T follicular helper cell (primary cell): ENCODE measurements around the gene GAL3ST2.
"Not testable (repeated sequence)": the region's sequence is repeated elsewhere in the genome, so short reads cannot be mapped to it uniquely, and the experiment has no call there.

Source experiments
- DNase-seq: peaks from one replicate; pipeline ENCODE4 v3.0.0-alpha.2; 2020; ENCODE audit warnings: low read depth

GAL3ST2 gene

DNA sequence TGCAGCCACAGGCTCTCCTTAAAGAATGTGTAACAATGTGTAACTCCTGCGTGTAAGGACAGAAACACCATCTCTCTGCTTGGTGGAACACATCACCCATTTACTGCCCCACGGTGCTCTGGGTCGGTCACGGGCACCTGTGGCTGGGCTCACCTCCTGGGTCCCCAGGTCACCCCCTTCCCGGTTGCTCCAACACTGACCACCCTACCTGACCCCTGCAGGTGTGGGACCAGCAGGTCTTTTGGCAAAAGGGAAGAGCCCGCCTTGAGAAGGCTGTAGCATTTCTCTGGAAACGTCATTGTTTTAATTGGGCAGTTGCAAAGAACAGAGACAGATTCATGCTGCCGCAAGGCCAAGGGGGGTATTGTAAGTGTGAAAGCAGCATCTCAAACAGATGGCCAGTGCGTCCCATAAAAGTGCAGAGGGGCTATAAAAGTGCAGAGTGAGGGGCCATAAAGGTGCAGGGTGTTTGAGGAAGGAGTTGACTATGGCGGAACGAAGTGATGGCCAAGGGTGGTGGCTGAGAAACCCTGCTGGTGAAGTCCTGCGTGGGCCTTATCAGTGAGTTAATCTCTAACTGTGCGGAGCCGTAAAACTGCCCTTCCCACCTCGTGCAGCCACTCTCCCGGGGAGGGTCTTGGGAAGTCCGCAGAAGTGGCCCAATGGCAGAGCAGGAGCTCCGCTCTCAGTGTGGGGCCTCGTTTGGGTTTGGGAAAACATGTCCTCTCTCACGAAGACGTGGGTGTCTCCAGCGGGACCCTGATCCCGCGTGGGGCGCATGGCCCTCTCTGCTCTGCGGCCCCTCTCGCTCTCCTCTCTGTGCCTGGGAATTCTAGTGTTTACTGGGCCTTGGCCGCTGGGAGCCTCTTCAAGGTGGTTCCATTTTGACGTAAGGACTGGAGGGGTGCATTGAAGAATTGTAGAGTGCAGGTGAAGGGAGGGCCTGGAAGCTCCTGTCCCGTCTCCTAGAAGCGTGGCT, 18.7 kb downstream of the GAL3ST2 start:
- DNase-seq: no peak

DNA sequence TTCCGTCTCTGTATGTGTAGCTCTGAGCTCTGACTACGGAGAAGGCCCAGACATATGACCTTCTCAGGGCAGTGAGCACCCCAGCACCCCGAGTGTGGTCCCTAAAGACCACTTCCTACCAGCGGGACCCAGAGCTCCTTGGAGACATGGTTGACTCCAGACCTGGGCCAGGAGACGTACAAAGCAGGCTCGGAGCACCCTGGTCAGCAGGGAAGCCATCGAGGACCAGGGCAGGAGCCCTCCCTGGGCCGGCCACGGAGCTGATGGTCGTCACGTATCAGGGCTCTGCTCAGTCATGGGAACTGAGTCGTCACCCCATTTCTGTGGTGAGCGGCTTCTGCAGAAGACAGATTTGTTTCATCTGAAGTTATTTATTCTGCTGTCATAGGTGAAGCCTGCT, 19.6 kb downstream of the GAL3ST2 start:
- no peak for DNase-seq

DNA sequence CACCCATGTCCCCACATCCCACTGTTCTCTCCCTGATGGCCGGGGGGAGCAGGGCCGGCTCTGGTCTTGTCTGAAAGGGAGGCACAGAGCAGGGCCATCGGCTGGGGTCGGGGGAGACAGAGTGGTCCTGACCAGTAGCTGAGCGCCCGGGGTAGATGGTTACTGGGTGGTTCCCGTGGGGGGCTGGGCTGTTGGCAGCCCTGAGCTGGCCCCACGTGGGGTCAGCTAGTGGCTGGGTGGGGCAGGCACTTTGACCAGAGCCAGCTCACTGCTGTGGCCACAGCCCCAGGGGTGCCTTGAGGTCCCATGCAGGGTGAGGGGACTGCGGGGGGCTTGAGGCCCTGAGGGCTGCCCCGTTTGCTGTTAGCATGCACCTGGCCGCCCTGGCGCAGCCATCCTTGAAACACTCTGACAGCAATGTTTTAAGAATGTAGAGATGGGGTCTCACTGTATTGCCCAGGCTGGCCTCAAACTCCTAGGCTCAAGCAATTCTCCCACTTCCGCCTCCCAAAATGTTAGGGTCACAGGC, 20.1 kb downstream of the GAL3ST2 start:
- DNase-seq: no peak

DNA sequence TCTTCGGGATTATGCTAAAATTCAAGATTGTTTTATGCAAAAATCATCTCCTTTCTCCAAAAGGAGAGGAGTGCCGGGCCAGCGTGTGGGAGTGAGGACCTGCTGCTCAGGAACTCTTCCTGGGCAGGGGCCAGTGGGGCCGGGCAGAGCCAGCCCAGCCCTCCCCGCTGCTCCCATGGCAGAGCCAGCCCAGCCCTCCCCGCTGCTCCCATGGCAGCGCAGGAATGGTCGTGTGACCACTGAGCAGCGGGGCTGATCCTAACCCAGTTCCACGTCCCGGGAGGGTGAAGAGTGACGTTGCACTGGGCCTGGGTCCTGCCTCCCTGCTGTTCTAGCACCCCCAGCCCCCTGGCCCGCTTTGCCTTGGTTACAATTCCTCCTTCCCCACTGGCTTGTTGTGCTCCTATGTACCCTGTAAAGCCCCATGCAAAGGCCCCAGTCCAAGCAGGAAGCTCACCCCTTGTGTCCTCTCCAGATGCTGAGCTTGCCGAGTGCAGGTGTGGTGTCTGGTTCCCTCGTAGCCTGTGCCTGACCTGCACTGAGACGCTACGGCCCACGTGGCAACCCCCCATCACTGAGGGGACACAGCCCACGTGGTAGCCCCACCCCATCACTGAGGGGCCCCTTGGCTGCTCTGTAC, 20.9 kb downstream of the GAL3ST2 start:
- DNase-seq: no peak

DNA sequence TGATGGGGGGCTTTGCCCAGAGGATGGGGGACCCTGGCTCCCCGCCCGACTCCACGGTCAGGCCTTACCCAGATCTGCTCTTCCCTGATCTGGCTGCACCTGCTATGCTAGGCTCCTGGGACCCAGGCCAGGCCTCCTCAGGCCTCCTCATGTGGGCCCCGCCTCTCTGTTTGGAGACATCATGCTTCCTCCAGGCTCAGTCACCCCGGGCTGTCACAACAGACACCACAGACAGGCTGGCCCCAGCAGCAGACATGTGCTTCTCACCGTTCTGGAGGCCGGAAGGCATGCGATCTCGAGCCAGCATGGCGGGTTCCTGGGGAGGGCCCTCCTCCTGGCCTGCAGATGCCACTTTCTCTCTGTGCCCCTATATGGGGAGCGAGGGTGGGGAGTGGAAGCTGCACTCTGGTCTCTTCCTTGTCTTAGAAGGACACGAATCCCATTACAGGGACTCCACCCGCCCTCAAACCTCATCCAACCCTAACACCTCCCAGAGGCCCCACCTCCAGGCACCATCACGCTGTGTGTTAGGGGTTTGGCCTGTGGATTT, 21.5 kb downstream of the GAL3ST2 start:
- no peak for DNase-seq

DNA sequence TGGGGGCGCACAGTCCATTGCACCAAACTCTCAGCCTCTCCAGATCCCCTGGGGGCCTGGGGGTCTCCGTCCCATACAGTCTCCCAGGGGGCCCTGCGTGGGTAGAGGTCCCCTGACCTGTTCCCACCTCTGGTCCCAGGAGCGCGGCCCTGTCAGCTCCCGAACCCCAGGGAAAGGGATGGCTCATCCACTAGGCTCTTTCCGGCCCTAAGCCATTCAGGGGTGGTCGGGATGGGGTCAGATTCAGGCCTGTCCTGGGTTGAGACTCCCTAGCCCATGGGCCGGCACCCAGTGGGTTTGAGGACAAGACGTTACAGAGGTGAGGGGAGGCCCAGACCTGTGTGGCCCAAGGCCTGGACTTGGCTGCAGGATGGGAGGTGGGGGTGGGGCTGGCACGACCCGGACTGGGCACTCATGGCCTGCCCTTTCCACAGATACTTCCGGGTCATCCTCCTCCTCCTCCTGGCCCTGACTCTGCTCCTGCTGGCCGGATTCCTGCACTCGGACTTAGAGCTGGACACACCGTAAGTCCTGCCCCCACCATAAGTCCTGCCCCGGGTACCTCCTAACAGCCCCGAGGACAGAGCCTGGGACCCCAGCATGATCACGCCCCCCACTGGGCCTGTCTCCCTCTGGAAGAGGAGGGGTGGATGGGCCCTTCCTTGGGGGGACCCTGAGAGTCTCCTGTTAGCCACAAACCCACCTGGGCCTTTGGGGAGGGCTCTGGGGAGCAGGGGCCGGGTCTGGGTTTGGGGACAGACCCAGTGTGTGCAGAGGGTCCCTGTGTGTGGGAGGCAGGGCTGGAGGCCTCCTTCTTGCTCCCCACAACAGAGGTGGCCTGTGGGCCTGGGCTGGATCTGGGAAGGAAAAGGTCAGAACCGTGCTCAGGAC, 22.3 kb downstream of the GAL3ST2 start:
- no peak for DNase-seq

DNA sequence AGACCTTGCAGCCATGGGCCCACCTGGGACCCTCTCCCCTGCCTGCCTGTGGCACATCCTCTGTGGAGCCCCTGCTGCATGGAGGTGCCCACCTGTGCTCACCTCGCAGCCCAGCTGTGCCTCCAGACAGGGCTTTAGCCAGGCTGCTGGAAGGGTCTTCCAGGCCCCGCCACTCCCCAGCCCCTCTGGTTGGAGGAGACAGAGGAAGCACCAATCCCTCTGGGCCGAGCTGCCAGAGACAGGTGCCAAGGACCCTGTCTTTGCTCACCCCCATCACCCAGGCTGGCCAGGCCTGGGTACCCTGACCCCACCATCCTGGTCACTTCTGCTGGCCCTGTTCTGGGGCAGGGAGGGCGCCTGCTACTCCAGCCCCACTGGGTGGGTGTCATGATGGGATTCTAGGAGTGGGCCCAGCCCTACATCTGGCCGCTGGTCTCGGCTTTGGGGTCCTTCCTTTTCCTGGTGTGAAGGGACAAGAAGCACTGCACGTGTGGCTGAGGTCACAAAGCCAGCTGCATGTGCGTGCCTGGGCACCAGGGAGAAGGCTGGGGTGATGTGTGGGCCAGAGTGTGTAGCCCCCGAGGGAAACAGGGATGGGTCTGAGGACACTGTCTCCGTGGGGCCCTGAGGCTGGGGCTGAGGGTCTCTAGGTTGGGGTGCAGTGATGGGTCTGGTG, 23.0 kb downstream of the GAL3ST2 start:
- DNase-seq: no peak

DNA sequence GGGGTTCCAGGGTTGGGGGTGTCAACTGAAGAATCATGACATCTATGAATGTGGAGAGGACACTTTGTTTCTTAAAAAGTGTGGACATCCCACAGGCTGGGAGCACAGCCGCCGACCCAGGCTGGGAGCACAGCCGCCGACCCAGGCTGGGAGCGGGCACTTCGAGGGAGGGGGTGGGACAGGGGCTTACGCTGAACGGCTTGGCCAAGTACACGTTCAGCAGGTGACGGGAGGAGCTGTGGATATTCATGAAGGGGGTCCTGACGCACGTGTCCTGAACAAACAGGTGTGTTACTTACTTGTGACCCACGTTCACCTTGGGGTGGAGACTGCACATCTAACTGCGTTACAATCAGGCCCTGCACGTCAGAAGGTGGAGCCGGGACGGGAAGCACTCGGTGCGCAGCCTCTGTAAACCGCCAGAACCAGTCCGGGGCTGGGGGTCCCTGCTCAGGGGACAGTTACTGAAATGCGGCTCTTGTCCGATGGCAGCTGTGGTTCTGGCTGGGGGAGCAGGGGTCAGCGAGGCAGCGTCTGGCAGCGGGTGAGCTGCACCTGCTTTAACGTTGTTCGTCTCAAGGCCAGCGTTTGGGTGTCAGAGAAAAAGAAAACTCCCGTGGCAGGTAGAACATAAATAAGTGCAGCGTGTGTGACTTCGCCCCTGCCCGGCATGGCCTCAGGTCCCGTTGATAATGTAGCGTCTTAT, 23.7 kb downstream of the GAL3ST2 start:
- not testable (repeated sequence) for DNase-seq

DNA sequence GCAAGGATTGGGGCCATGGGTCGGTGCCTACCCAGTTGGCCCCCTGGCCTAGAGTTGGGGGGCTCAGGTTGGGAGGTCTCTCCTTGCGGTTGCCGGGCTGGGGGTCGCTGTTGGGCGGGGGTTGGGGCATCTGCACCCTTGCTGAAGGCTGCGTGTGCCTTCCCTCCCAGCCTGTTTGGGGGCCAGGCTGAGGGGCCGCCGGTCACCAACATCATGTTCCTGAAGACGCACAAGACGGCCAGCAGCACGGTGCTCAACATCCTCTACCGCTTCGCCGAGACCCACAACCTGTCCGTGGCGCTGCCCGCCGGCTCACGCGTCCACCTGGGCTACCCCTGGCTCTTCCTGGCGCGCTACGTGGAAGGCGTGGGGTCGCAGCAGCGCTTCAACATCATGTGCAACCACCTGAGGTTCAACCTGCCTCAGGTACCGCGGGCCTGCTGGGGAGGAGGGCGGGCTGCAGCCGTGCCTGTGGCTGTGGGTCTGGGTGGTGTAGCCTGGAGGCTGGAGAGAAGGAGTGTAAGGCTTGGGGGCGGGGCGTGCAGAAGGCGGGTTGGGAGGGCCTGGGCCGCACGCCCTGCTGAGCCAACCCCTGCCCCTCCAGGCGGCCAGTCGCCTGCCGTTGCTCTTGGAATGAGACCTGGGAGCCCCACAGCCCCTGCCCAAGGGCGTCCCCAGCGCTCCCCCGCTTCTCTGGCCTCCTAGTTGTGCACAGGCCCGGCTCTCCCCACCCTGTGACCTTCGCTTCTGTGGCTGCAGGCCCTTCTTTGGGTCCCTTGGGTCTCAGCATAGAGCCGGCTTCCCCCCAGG, 25.2 kb downstream of the GAL3ST2 start:
- DNase-seq: no peak

DNA sequence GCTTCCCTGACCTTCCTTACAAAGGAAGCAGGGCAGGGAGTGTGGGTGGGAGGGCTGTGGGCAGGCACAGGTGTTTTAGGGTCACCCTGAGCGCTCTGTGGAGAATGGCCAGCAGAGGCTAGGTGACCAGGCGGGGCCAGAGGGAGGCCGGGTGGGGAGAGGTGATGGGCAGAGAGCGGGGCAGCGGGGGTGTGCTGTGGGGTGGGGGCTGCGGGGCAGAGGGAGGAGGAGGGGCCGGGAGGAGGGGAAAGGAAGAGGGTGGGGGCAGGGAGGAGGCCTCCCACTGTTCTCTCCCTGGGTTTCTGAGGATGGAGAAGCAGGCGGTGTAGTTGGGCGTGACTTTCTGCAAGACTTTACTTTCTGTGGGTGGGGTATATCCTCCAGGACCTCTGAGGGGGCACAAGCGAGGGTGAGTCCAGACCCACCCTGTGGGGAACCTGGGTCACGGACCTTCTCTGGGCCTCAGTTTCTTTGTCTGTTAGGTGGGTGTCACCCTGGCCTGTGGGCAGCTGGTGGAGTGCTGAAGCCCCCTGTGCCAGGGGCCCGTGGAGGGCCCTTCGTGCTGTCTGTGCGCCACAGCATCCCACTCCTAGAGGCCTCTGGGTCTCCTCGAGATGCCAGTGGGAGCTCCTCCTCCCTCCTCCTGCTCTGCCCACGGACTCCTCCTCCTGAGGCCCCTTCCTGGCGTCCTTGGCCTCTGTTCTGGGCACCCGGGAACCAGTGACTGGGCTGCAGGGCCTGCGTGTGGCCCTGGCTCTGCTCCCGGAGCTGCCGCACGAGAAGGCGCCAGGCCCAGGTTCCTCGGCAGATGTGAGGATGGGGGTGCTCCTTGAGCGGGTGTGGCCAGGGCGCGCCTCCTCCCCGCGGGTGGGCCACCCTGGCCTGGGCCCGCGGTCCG, 26.0 kb downstream of the GAL3ST2 start:
- no peak for DNase-seq

DNA sequence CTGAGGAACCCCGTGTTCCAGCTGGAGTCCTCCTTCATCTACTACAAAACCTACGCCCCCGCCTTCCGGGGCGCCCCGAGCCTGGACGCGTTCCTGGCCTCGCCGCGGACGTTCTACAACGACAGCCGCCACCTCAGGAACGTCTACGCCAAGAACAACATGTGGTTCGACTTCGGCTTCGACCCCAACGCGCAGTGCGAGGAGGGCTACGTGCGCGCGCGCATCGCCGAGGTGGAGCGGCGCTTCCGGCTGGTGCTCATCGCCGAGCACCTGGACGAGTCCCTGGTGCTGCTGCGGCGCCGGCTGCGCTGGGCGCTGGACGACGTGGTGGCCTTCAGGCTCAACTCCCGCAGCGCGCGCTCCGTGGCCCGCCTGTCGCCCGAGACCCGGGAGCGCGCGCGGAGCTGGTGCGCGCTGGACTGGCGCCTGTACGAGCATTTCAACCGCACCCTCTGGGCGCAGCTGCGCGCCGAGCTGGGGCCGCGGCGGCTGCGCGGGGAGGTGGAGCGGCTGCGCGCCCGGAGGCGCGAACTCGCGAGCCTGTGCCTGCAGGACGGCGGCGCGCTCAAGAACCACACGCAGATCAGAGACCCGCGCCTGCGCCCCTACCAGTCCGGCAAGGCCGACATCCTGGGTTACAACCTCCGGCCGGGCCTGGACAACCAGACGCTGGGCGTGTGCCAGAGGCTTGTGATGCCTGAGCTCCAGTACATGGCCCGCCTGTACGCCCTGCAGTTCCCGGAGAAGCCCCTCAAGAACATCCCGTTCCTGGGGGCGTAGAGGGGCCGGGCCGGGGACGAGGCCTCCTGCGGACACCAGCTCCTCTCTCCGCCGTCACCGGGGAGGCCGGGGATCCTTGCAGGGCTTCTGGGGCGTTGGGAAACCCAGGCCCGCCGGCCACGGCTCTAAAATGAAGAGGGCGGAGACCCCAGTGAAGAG, 27.0 kb downstream of the GAL3ST2 start:
- DNase-seq: no peak

DNA sequence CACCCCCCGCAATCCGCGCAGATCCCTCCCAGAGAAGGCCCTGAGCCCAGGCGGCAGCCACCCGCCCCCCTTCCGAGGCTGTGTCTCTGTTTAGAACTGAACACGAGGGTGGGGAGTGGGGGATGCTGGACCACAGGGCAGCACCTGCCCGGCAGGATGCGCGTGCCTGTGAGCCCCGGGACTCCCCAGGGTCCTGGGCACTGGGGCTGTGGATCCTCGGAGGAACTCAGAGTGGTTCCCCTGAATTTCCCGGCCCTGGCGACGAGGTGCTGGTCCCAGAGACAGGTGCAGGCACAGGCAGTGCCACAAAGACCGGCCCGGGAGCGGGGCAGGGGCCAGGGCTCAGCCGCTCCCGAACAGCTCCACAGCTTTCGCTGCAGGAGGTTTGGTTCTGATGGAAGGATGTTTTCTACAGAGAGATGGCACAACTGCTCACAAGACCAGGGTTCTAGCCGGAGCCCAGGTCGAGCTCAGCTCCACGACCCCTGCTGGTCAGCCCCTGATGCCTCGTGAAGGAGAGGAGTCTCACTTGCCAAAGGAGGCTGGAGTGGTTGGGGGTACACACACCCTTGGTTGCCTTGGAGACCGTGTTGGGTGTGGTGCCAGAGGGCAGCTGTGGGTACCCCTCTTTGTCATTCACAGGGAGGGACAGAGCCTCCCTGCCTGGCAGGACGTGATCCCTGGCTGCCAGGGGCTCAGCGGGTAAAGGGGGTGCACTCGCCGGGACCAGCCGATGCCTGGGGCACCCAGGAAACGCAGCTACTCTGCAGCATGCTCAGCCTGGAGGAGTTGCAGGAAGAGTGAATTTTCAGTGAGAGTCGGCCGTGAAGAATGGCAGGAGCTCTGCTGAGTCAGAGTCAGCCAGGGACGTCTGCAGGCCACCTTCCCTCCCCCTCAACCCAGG, 28.0 kb downstream of the GAL3ST2 start:
- DNase-seq: no peak

DNA sequence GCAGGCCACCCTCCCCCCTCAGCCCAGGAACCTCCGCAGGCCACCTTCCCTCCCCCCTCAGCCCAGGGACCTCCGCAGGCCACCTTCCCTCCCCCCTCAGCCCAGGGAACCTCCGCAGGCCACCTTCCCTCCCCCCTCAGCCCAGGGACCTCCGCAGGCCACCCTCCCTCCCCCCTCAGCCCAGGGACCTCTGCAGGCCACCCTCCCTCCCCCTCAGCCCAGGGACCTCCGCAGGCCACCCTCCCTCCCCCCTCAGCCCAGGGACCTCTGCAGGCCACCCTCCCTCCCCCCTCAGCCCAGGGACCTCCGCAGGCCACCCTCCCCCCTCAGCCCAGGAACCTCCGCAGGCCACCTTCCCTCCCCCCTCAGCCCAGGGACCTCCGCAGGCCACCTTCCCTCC, 29.6 kb downstream of the GAL3ST2 start:
- DNase-seq: not testable (repeated sequence)

DNA sequence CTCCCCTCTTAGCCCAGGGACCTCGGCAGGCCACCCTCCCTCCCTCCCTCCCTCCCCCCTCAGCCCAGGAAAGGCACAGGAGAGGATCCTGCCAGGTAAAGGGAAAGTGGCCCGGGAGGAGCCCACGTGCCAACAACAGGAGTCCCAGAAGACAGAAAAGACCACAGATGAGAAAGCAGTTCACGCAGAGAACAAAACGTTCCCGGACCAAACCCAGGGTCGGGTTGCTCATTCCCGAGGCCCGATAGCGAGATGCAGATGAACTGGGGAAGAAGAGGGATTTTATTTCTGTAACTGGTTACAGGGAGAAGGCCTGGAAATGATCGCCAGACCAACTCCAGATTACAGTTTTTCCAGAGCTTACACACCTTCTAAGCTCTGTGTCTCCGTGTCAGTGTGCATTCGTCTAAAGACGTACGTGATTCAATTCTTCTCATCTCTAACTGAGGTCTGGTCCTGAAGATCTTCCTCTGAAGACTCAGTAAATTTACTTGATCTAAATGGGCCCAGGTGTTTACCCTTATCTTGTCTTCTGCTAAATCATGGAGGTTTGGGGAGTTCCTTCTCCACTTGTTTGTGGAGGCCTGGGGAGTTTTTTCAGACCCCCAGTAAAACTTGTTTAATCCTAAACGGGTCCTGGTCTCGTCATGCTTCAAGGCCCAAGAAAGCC, 31.6 kb downstream of the GAL3ST2 start:
- DNase-seq: no peak

DNA sequence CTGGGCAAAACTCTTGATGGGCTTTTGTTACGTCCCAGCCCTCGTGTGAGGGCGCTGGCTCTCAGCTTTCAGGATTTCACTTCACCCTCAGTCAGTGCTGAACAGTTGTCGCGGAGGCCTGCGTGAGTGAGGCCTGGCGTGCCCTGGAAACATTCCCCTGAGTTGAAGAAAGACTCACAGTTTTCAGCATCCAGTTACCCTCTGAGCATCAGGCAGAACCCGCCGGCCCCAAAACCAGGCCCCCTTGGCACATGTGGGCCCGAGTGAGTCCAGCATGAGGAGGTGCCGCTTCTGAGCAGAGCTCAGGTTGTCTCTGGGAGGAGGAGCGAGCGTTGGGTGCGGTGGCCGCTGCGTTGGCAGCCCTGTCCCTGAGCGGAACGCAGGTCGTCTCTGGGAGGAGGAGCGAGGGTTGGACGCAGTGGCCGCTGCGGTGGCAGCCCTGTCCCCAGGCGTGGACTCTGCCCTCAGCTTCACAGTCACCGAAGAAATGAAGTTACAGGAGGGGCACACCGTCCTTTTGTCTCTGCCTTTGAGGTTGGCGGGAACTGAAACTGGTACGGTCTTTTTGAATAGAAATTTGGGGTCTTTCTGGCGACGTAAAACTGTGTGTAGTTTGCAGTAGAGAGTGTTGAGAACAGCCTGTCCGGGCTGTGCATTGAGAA, 32.2 kb downstream of the GAL3ST2 start, which contains the start of gene NEU4:
Gene NEU4, plus strand, starts transcription at position 473 of the 662 bp plus-strand sequence. CDS start 5,292 bp downstream, outside the sequence.
- no peak for DNase-seq
